Left cardiac atrium (tissue), 4 donors: ENCODE data around the gene EPHA1. TPM values are rescaled to one million over a fixed set of nuclear protein-coding genes. Genes with fewer than 3 reads are reported as not detected.

Experiments
- ATAC-seq, 2 donors: fragments of 200-7000 bp; cut with Tn5 transposase; one replicate each; pipeline ENCODE4 v1.9.1; 2020; ENCODE audit warnings: mild to moderate bottlenecking in 2 of 2, moderate library complexity in 2 of 2
- DNase-seq: peaks from one replicate; pipeline ENCODE4 v3.0.0-alpha.2; 2020
- intact Hi-C, 2 donors: fragments of 100-400 bp; cut with DNase I; formaldehyde crosslinking; loops; one replicate each; pipeline versions ENCODE4 v1.14.1 to v1.15.1; 2022 to 2023
- long read RNA-seq: library from polyadenylated mRNA; unstranded; transcript quantifications from one replicate; pipeline ENCODE4 v2.0.0, GENCODE V29; 2021
- total RNA-seq, 2 donors: library from RNA; stranded (reverse); fragmentation: NEBNext Ultra II Directional; extraction: Animal tissue kit (Norgen Biotek cat#: 25700); gene quantifications; one replicate each; pipeline ENCODE4 v1.2.1, GENCODE V29; 2021
- donor health status: DM: no; HTN: yes; CAD: no.
- donor health status: DM: no; HTN: yes; CAD: no; lungs with severe emphysema.
- donor health status: DM: yes; HTN: yes; CAD: no.
- donor health status: Dilated cardiomyopathy.

EPHA1 gene
- total RNA-seq = under 1 TPM; 0.16 to 0.71 TPM
- long read RNA-seq = 0 reads

- intact Hi-C loops = no loop called here
- DNase-seq = peak; percentile 34
Measured at GRCh38 chr7:143408686-143409561, at the start of gene EPHA1. Gene EPHA1, minus strand, starts transcription at chr7:143408856. Its CDS starts 51 bp downstream, at chr7:143408805.

GRCh38 chr7:143458263-143458662 lies 49.6 kb upstream of the EPHA1 start:
- DNase-seq (no peak), ATAC-seq (peak in 1 of 2 donors; percentile 22)
- intact Hi-C loops = no loop called here

More at GRCh38 chr7:143408686-143409561, at the start of gene EPHA1:
- ATAC-seq = peak; percentile 12 to 19

- ATAC-seq = no peak
- no peak for DNase-seq
- intact Hi-C loops = no loop called here
Measured at GRCh38 chr7:143456992-143457793, 48.5 kb upstream of the EPHA1 start.

GRCh38 chr7:143455942-143456341 lies 47.3 kb upstream of the EPHA1 start:
- intact Hi-C loops = no loop called here
- DNase-seq (no peak), ATAC-seq (no peak)

GRCh38 chr7:143455491-143455890 lies 46.8 kb upstream of the EPHA1 start:
- no peak for ATAC-seq
- intact Hi-C loops = no loop called here

GRCh38 chr7:143454091-143454680 lies 45.5 kb upstream of the EPHA1 start:
- intact Hi-C loops = no loop called here
- no peak for ATAC-seq
- no peak for DNase-seq

More at GRCh38 chr7:143455491-143455890, 46.8 kb upstream of the EPHA1 start:
- DNase-seq = no peak

- intact Hi-C loops = no loop called here
- no peak for ATAC-seq
- DNase-seq = no peak
Measured at GRCh38 chr7:143452495-143452894, 43.8 kb upstream of the EPHA1 start.

GRCh38 chr7:143451746-143452145 lies 43.1 kb upstream of the EPHA1 start:
- no peak for DNase-seq
- intact Hi-C loops = no loop called here
- no peak for ATAC-seq

- ATAC-seq = no peak
- intact Hi-C loops = no loop called here
- DNase-seq = no peak
Measured at GRCh38 chr7:143451122-143451521, 42.5 kb upstream of the EPHA1 start.

- intact Hi-C loops = no loop called here
- ATAC-seq = no peak
- DNase-seq = no peak
Measured at GRCh38 chr7:143449793-143450192, 41.1 kb upstream of the EPHA1 start.

- DNase-seq (no peak), ATAC-seq (no peak)
Measured at GRCh38 chr7:143448429-143448828, 39.8 kb upstream of the EPHA1 start.

GRCh38 chr7:143447466-143447865 lies 38.8 kb upstream of the EPHA1 start:
- intact Hi-C loops = no loop called here
- DNase-seq (no peak), ATAC-seq (no peak)

More at GRCh38 chr7:143448429-143448828, 39.8 kb upstream of the EPHA1 start:
- intact Hi-C loops = no loop called here

- DNase-seq (no peak), ATAC-seq (no peak)
- intact Hi-C loops = no loop called here
Measured at GRCh38 chr7:143444785-143445184, 36.1 kb upstream of the EPHA1 start.

- intact Hi-C loops = no loop called here
- ATAC-seq = no peak
Measured at GRCh38 chr7:143444063-143444782, 35.6 kb upstream of the EPHA1 start.

GRCh38 chr7:143443153-143443552 lies 34.5 kb upstream of the EPHA1 start, which contains the start of gene TAS2R60:
Gene TAS2R60, plus strand, starts transcription at chr7:143443453. Its CDS starts 0 bp downstream, at chr7:143443453.
- intact Hi-C loops = no loop called here
- no peak for ATAC-seq
- no peak for DNase-seq

More at GRCh38 chr7:143444063-143444782, 35.6 kb upstream of the EPHA1 start:
- no peak for DNase-seq

GRCh38 chr7:143439866-143440265 lies 31.2 kb upstream of the EPHA1 start:
- intact Hi-C loops = no loop called here
- no peak for ATAC-seq
- DNase-seq = no peak

GRCh38 chr7:143437578-143437977 lies 28.9 kb upstream of the EPHA1 start:
- no peak for ATAC-seq
- intact Hi-C loops = no loop called here
- no peak for DNase-seq

- DNase-seq (no peak), ATAC-seq (no peak)
- intact Hi-C loops = no loop called here
Measured at GRCh38 chr7:143436325-143436946, 27.8 kb upstream of the EPHA1 start.
